Kidney (tissue), 14 donors: Measurements from ENCODE around the gene DRD4. TPM values are rescaled to one million over a fixed set of nuclear protein-coding genes. Genes with fewer than 3 reads are reported as not detected.
"Not testable (repeated sequence)": the region's sequence is repeated elsewhere in the genome, so short reads cannot be mapped to it uniquely, and the experiment has no call there.

ENCODE experiments used
- DNase-seq, 5 donors: peaks; one replicate each; pipeline ENCODE4 v3.0.0-alpha.2; 2013 to 2020
- FAIRE-seq: peaks from 2 replicates; lab custom pipeline; 2012; peaks lifted over from hg19 to GRCh38; lab: Jason Lieb, UNC
- H3K27ac ChIP-seq, 2 donors: one replicate each; pipeline ENCODE4 v1.7.0; 2013; ENCODE audit warnings: low read depth in 2 of 2, low read length in 2 of 2, inconsistent platforms in 1 of 2
- H3K27me3 ChIP-seq: one replicate; pipeline ENCODE4 v1.7.1; 2013; ENCODE audit warnings: low read length, inconsistent platforms; ENCODE audit not compliant: control insufficient read depth, insufficient read depth
- H3K36me3 ChIP-seq, 3 donors: one replicate each; pipeline versions ENCODE4 v1.7.0 to v1.7.1; 2013; ENCODE audit warnings: low read length in 3 of 3, control low read depth in 1 of 3, inconsistent platforms in 1 of 3; ENCODE audit not compliant: insufficient read depth in 3 of 3, control insufficient read depth in 2 of 3
- H3K4me1 ChIP-seq, 3 donors: one replicate each; pipeline versions ENCODE4 v1.7.0 to v1.7.1; 2013; ENCODE audit warnings: low read length in 3 of 3, inconsistent platforms in 1 of 3, low read depth in 1 of 3; ENCODE audit not compliant: control insufficient read depth in 2 of 3, insufficient read depth in 2 of 3
- H3K4me3 ChIP-seq, 3 donors: one replicate each; pipeline versions ENCODE4 v1.7.0 to v1.8.1; 2013; ENCODE audit warnings: low read length in 3 of 3, control low read depth in 1 of 3, inconsistent platforms in 1 of 3
- H3K9ac ChIP-seq, 3 donors: one replicate each; pipeline versions ENCODE4 v1.7.0 to v1.7.1; 2013; ENCODE audit warnings: low read length in 3 of 3, control low read depth in 1 of 3, inconsistent platforms in 1 of 3
- H3K9me3 ChIP-seq, 3 donors: one replicate each; pipeline versions ENCODE4 v1.7.0 to v1.7.1; 2013; ENCODE audit warnings: low read length in 3 of 3, control low read depth in 1 of 3, inconsistent platforms in 1 of 3; ENCODE audit not compliant: control insufficient read depth in 2 of 3, insufficient read depth in 1 of 3
- CTCF ChIP-seq: IDR thresholded peaks from 3 replicates; pipeline ENCODE4 v1.5.1; 2012; ENCODE audit warnings: mild to moderate bottlenecking, moderate library complexity, borderline replicate concordance; ENCODE audit not compliant: insufficient read depth; ENCODE audit errors: extremely low read depth
- intact Hi-C: fragments of 100-400 bp; cut with DNase I; formaldehyde crosslinking; loops from one replicate; pipeline ENCODE4 v1.11.1; 2022
- polyA plus RNA-seq: library from polyadenylated mRNA; stranded (reverse); fragments of 350-450 nt; fragmentation: Illumina TruSeq; extraction: RNeasy Lipid Tissue Mini Kit (QIAGEN cat#74804); gene quantifications from one replicate; pipeline ENCODE4 v1.2.3, GENCODE V29; 2014; ENCODE audit warnings: low read depth, low replicate concordance; ENCODE audit not compliant: insufficient read depth
- total RNA-seq: library from RNA; stranded (reverse); fragmentation: NEBNext Ultra II Directional; extraction: Animal tissue kit (Norgen Biotek cat#: 25700); gene quantifications from one replicate; pipeline ENCODE4 v1.2.1, GENCODE V29; 2021
- donor health status: control.
- donor health status: control.
- donor health status: control.
- donor health status: control.
- donor health status: control.
- donor health status: DM: yes; HTN: yes; CAD: no.
- donor health status: Normal renal cell carcinoma (clear cell type).

Gene DRD4
- total and polyA plus RNA-seq, 2 donors from 2014 or later, result 0.47 to 1.1 TPM

GRCh38 chr11:688681-689080 lies 51.6 kb downstream of the DRD4 start:
- Histone ChIP-seq H3K9me3 (no peaks in the 10 kb centered on the region), H3K27me3 (no peaks in the 10 kb centered on the region), H3K4me1 (peaks cover 0 to 7% (median 0%) of the 10 kb centered on the region in 3 donors), H3K9ac (no peak overlapping the region), H3K36me3 (peaks cover 0 to 23% (median 19%) of the 10 kb centered on the region in 3 donors), H3K4me3 (no peak overlapping the region), H3K27ac (no peak overlapping the region)
- DNase-seq (no peak), FAIRE-seq (no peak)
- intact Hi-C loops, result no loop called here
- TF ChIP-seq CTCF, result no peak

GRCh38 chr11:689625-690024 lies 52.6 kb downstream of the DRD4 start:
- H3K27me3 ChIP-seq, result no peaks in the 10 kb centered on the region
- no peak overlapping the region for H3K27ac ChIP-seq
- peaks cover 0 to 13% (median 0%) of the 10 kb centered on the region in 3 donors for H3K4me1 ChIP-seq
- H3K4me3 ChIP-seq, result no peak overlapping the region
- no peak for TF ChIP-seq CTCF
- no peak overlapping the region for H3K9ac ChIP-seq
- intact Hi-C loops, result no loop called here
- H3K36me3 ChIP-seq, result peaks cover 0 to 23% (median 15%) of the 10 kb centered on the region in 3 donors
- no peaks in the 10 kb centered on the region for H3K9me3 ChIP-seq
- FAIRE-seq (no peak), DNase-seq (peak in 1 of 5 donors; percentile 86)

GRCh38 chr11:690244-690643 lies 53.2 kb downstream of the DRD4 start:
- H3K9me3 ChIP-seq, DNase-seq, intact Hi-C loops, FAIRE-seq, H3K4me3 ChIP-seq, H3K27ac ChIP-seq, H3K27me3 ChIP-seq, H3K9ac ChIP-seq: not testable (repeated sequence)
- H3K4me1 ChIP-seq, result peaks cover 0 to 13% (median 0%) of the 10 kb centered on the region in 3 donors
- H3K36me3 ChIP-seq, result peaks cover 0 to 23% (median 13%) of the 10 kb centered on the region in 3 donors

Other genes starting within 250 kb of the DRD4 start
- gene PKP3, start 243.1 kb upstream of the DRD4 start, total RNA-seq, result 3.6 TPM
- 1.9 TPM for gene PKP3, start 243.1 kb upstream of the DRD4 start, polyA plus RNA-seq
- 89.1 TPM for gene SIGIRR, start 222.3 kb upstream of the DRD4 start, total RNA-seq
- gene SIGIRR, start 222.3 kb upstream of the DRD4 start, polyA plus RNA-seq, result 181 TPM
- 21.8 TPM for gene ANO9, start 195.3 kb upstream of the DRD4 start, total RNA-seq
- gene ANO9, start 195.3 kb upstream of the DRD4 start, polyA plus RNA-seq, result 11.3 TPM
- gene PTDSS2, start 187.0 kb upstream of the DRD4 start, total RNA-seq, result 28.5 TPM
- 37.7 TPM for gene PTDSS2, start 187.0 kb upstream of the DRD4 start, polyA plus RNA-seq
- gene RNH1, start 130.0 kb upstream of the DRD4 start, total RNA-seq, result 191 TPM
- 171 TPM for gene RNH1, start 130.0 kb upstream of the DRD4 start, polyA plus RNA-seq
- 66.1 TPM for gene HRAS, start 101.7 kb upstream of the DRD4 start, total RNA-seq
- 100 TPM for gene HRAS, start 101.7 kb upstream of the DRD4 start, polyA plus RNA-seq
- 7.7 TPM for gene LRRC56, start 99.7 kb upstream of the DRD4 start, total RNA-seq
- 1.2 TPM for gene LRRC56, start 99.7 kb upstream of the DRD4 start, polyA plus RNA-seq
- 8.0 TPM for gene LMNTD2, start 76.5 kb upstream of the DRD4 start, total RNA-seq
- 6.2 TPM for gene LMNTD2, start 76.5 kb upstream of the DRD4 start, polyA plus RNA-seq
- 106 TPM for gene RASSF7, start 76.3 kb upstream of the DRD4 start, total RNA-seq
- 108 TPM for gene RASSF7, start 76.3 kb upstream of the DRD4 start, polyA plus RNA-seq
- gene PHRF1, start 60.8 kb upstream of the DRD4 start, total RNA-seq, result 30.9 TPM
- 7.5 TPM for gene PHRF1, start 60.8 kb upstream of the DRD4 start, polyA plus RNA-seq
- 36.7 TPM for gene IRF7, start 21.3 kb upstream of the DRD4 start, total RNA-seq
- gene IRF7, start 21.3 kb upstream of the DRD4 start, polyA plus RNA-seq, result 21.5 TPM
- gene CDHR5, start 12.3 kb upstream of the DRD4 start, total RNA-seq, result 7.0 TPM
- gene CDHR5, start 12.3 kb upstream of the DRD4 start, polyA plus RNA-seq, result 45.6 TPM
- gene SCT, start 10.1 kb upstream of the DRD4 start, total RNA-seq, result not detected
- gene SCT, start 10.1 kb upstream of the DRD4 start, polyA plus RNA-seq, result not detected
- gene DEAF1, start 58.0 kb downstream of the DRD4 start, total RNA-seq, result 54.5 TPM
- gene DEAF1, start 58.0 kb downstream of the DRD4 start, polyA plus RNA-seq, result 30.2 TPM
- gene TMEM80, start 58.5 kb downstream of the DRD4 start, total RNA-seq, result 38.6 TPM
- 36.2 TPM for gene TMEM80, start 58.5 kb downstream of the DRD4 start, polyA plus RNA-seq
- 287 TPM for gene EPS8L2, start 69.0 kb downstream of the DRD4 start, total RNA-seq
- gene EPS8L2, start 69.0 kb downstream of the DRD4 start, polyA plus RNA-seq, result 199 TPM
- 175 TPM for gene TALDO1, start 110.2 kb downstream of the DRD4 start, total RNA-seq
- gene TALDO1, start 110.2 kb downstream of the DRD4 start, polyA plus RNA-seq, result 312 TPM
- 66.2 TPM for gene GATD1, start 140.2 kb downstream of the DRD4 start, total RNA-seq
- gene GATD1, start 140.2 kb downstream of the DRD4 start, polyA plus RNA-seq, result 38.3 TPM
- 0.16 TPM for gene CEND1, start 152.8 kb downstream of the DRD4 start, total RNA-seq
- gene CEND1, start 152.8 kb downstream of the DRD4 start, polyA plus RNA-seq, result 3.6 TPM
- gene SLC25A22, start 161.0 kb downstream of the DRD4 start, total RNA-seq, result 17.8 TPM
- 14.3 TPM for gene SLC25A22, start 161.0 kb downstream of the DRD4 start, polyA plus RNA-seq
- 16.5 TPM for gene PIDD1, start 168.0 kb downstream of the DRD4 start, total RNA-seq
- gene PIDD1, start 168.0 kb downstream of the DRD4 start, polyA plus RNA-seq, result 9.1 TPM
- 1,544 TPM for gene RPLP2, start 172.7 kb downstream of the DRD4 start, total RNA-seq
- gene RPLP2, start 172.7 kb downstream of the DRD4 start, polyA plus RNA-seq, result 1,997 TPM
- 173 TPM for gene PNPLA2, start 181.6 kb downstream of the DRD4 start, total RNA-seq
- 67.9 TPM for gene PNPLA2, start 181.6 kb downstream of the DRD4 start, polyA plus RNA-seq
- 22.6 TPM for gene CRACR2B, start 190.7 kb downstream of the DRD4 start, total RNA-seq
- 16.5 TPM for gene CRACR2B, start 190.7 kb downstream of the DRD4 start, polyA plus RNA-seq
- 476 TPM for gene CD151, start 195.7 kb downstream of the DRD4 start, total RNA-seq
- gene CD151, start 195.7 kb downstream of the DRD4 start, polyA plus RNA-seq, result 379 TPM
- 107 TPM for gene POLR2L, start 205.3 kb downstream of the DRD4 start, total RNA-seq
- gene POLR2L, start 205.3 kb downstream of the DRD4 start, polyA plus RNA-seq, result 376 TPM
- 104 TPM for gene TSPAN4, start 205.6 kb downstream of the DRD4 start, total RNA-seq
- gene TSPAN4, start 205.6 kb downstream of the DRD4 start, polyA plus RNA-seq, result 81.2 TPM